GM19043 (cell line): ENCODE data around the gene TTC16.
"Not testable (repeated sequence)": the region's sequence is repeated elsewhere in the genome, so short reads cannot be mapped to it uniquely, and the experiment has no call there.

Experiments
- ATAC-seq: cut with Tn5 transposase; IDR thresholded peaks from one replicate; pipeline ENCODE4 v1.9.1; 2021; ENCODE audit warnings: low read depth; ENCODE audit not compliant: unreplicated experiment

The TTC16 gene

GRCh38 chr9:127780126-127780885 lies 64.4 kb downstream of the TTC16 start:
- ATAC-seq, result no peak

- ATAC-seq, result not testable (repeated sequence)
Observed at GRCh38 chr9:127780909-127781308, 65.0 kb downstream of the TTC16 start.
